IPS-NIHi11 (cell line): ENCODE results near the gene RPL19.

Experiments
- DNase-seq: peaks from one replicate; pipeline ENCODE4 v3.0.0; 2012; ENCODE audit warnings: mixed read lengths, low spot score

Gene RPL19

GRCh38 chr17:39224778-39225307 is 24.8 kb downstream of the RPL19 start:
- no peak for DNase-seq

- DNase-seq: no peak
These were observed 25.4 kb downstream of the RPL19 start, which contains the start of gene STAC2 for GRCh38 chr17:39225308-39225958. TSS of gene STAC2 (minus strand) at chr17:39225945. CDS start at chr17:39225502, 443 bp downstream.

GRCh38 chr17:39225959-39226683 is 26.0 kb downstream of the RPL19 start:
- peak; percentile 99 for DNase-seq

- DNase-seq: no peak
These were observed 27.4 kb downstream of the RPL19 start for GRCh38 chr17:39227364-39227919.

GRCh38 chr17:39229274-39229913 is 29.3 kb downstream of the RPL19 start:
- DNase-seq: no peak

- no peak for DNase-seq
These were observed 30.3 kb downstream of the RPL19 start for GRCh38 chr17:39230361-39230760.

- DNase-seq: no peak
These were observed 31.0 kb downstream of the RPL19 start for GRCh38 chr17:39231091-39231561.

- DNase-seq: peak; percentile 84
These were observed 31.8 kb downstream of the RPL19 start for GRCh38 chr17:39231591-39232551.

- DNase-seq: peak; percentile 89
These were observed 35.7 kb downstream of the RPL19 start for GRCh38 chr17:39235555-39236449.

- DNase-seq: no peak
These were observed 36.4 kb downstream of the RPL19 start for GRCh38 chr17:39236450-39236927.

GRCh38 chr17:39236981-39237441 is 36.9 kb downstream of the RPL19 start:
- no peak for DNase-seq

GRCh38 chr17:39237586-39237985 is 37.5 kb downstream of the RPL19 start:
- no peak for DNase-seq

GRCh38 chr17:39238311-39238972 is 38.4 kb downstream of the RPL19 start:
- DNase-seq: no peak

- peak; percentile 87 for DNase-seq
These were observed 39.7 kb downstream of the RPL19 start for GRCh38 chr17:39239640-39240314.

- DNase-seq: no peak
These were observed 40.5 kb downstream of the RPL19 start for GRCh38 chr17:39240631-39241030.

- DNase-seq: no peak
These were observed 43.1 kb downstream of the RPL19 start for GRCh38 chr17:39243155-39243554.

GRCh38 chr17:39244016-39244599 is 44.0 kb downstream of the RPL19 start:
- DNase-seq: no peak
